Adrenal gland (tissue), 12 donors: ENCODE results near the gene TLN1. TPM values are rescaled to one million over a fixed set of nuclear protein-coding genes. Genes with fewer than 3 reads are reported as not detected.

ENCODE experiments used
- DNase-seq, 7 donors: peaks; one replicate each; pipeline ENCODE4 v3.0.0-alpha.2; 2019 to 2020
- H3K27ac ChIP-seq, 5 donors: fragments of 200-600 bp; sonication (generic) in 4 of 5; 1 replicate in 3 of 5; 2 replicates in 2 of 5; pipeline versions ENCODE4 v1.5.1 to v1.8.0; 2016 to 2020; ENCODE audit warnings: mild to moderate bottlenecking in 1 of 5
- H3K27me3 ChIP-seq: fragments of 200-600 bp; 2 replicates; pipeline ENCODE4 v1.8.0; 2021
- H3K36me3 ChIP-seq, 2 donors: fragments of 200-600 bp; replicated peaks in 1 of 2; 1 replicate in 1 of 2; 2 replicates in 1 of 2; pipeline versions ENCODE4 v1.5.1 to v1.8.0; 2018 to 2022
- H3K4me1 ChIP-seq, 2 donors: fragments of 200-600 bp; replicated peaks in 1 of 2; 1 replicate in 1 of 2; 2 replicates in 1 of 2; pipeline versions ENCODE4 v1.5.1 to v1.8.0; 2018 to 2021
- H3K4me3 ChIP-seq, 4 donors: fragments of 200-600 bp; sonication (generic) in 3 of 4; one replicate each; pipeline ENCODE4 v1.5.1; 2016 to 2018
- H3K9me3 ChIP-seq, 3 donors: fragments of 200-600 bp; sonication (generic) in 1 of 3; replicated peaks in 1 of 3; 1 replicate in 2 of 3; 2 replicates in 1 of 3; pipeline versions ENCODE4 v1.5.1 to v1.8.0; 2016 to 2021
- CTCF ChIP-seq, 6 experiments: fragments of 450-650 bp in 4 of 6; fragments of 200-600 bp in 2 of 6; sonication (generic) in 1 of 6; IDR thresholded peaks; 1 replicate in 5 of 6; 2 replicates in 1 of 6; pipeline versions ENCODE4 v1.5.1 to v1.8.0; 2016 to 2021; ENCODE audit warnings: antibody characterized with exemption in 6 of 6, mild to moderate bottlenecking in 2 of 6, moderate library complexity in 1 of 6
- POLR2A ChIP-seq, 2 donors: fragments of 450-650 bp; IDR thresholded peaks; one replicate each; pipeline ENCODE4 v1.6.1; 2017; ENCODE audit warnings: antibody characterized with exemption in 2 of 2, mild to moderate bottlenecking in 2 of 2, moderate library complexity in 1 of 2
- WGBS, 4 donors: extraction: QIAGEN DNeasy Blood & Tissue Kit in 2 of 4; methylation state at CpG; one replicate each; pipeline versions ENCODE4 v1.1.5 to v1.1.7; 2013 to 2017; 5-methylcytosine and 5-hydroxymethylcytosine counted together
- intact Hi-C, 2 donors: fragments of 100-400 bp; cut with DNase I; formaldehyde crosslinking; loops; one replicate each; pipeline versions ENCODE4 v1.14.1 to v1.15.0; 2022 to 2023
- polyA plus RNA-seq, 3 donors: library from polyadenylated mRNA; stranded (reverse); fragments of 200-250 nt in 2 of 3; fragments of 350-450 nt in 1 of 3; fragmentation: Illumina TruSeq in 1 of 3; extraction: RNeasy Lipid Tissue Mini Kit (QIAGEN cat#74804) in 1 of 3; gene quantifications; one replicate each; pipeline ENCODE4 v1.2.3, GENCODE V29; 2013 to 2014
- total RNA-seq, 9 donors: library from RNA; depleted of rRNA in 4 of 9; stranded (reverse); fragments of >200 nt in 4 of 9; fragments of 120-200 nt in 1 of 9; fragmentation: NEBNext Ultra II Directional in 1 of 9; extraction: Animal tissue kit (Norgen Biotek cat#: 25700) in 1 of 9; gene quantifications; one replicate each; pipeline versions ENCODE4 v1.1.0 to v1.2.4, GENCODE V29; 2013 to 2023
- donor health status: healthy with polysubstance abuse.
- donor health status: Bipolar disorder and iron deficiency.
- donor health status: DM: yes; HTN: yes; CAD: no.
- donor health status: DM: no; HTN: no; CAD: no.
- donor health status: DM: no; HTN: no; CAD: no.
- donor health status: DM: yes; HTN: yes; CAD: no.

TLN1 gene
- total and polyA plus RNA-seq, 12 donors, result 157 to 565 (median 296) TPM

DNA sequence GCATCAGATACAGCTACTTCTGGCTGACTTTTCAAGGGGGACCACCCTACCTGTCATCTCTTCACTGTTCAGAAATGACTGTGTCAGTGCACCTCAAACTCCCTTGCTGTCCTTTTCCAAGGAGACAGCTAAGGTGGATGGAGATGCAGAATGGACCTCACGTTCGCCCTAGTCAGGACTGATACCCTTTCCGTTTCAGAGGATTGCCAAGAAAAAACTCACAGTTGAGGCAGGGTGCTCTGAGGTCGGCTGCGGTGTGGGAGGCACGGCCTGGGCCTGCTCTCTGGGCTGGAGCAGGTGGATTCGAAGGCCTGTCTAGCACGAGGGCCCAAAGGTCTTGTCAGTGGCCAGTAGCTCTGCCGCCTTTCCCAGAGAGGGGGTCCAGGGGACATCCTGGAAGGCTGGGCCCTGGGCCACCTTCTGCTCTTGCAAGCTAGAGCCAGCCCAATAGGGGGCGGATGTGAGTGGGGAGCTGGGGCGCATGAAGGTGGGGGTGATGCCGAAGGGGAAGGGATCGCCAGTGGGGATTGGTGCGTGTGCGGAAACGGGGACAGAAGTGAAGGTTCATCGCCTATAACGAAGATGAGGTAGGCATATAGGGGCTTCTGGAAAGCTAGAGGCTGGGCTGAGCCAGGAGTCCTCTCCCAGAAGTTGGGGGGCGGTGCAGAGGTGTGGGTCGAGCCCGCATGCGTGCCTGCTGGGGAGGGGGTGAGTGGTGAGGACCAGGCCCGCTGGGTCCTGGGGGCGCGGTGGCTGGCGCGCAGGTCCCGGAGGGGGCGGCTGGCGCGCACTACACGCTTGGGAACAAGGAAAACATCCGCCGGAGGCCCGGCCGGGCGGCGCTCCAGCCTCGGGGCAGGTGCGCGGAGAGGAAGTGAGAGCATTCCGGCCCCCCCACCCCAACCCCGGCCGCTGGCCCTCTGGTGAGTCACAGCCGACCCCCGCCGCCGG lies 24.6 kb upstream of the TLN1 start:
- peaks cover 12 to 28% of the 10 kb centered on the region in 2 donors for H3K4me1 ChIP-seq
- H3K9me3 ChIP-seq, result no peaks in the 10 kb centered on the region
- 9 to 36% (median 18%) methylated on average over 14 to 48 of the region's 48 CpGs for WGBS, 4 donors
- intact Hi-C loops, result no loop called here
- DNase-seq, result peak; percentile 62 to 84 (median 75)
- peak overlapping the region in 3 of 4 donors; percentile 12 to 67 (median 58) for H3K4me3 ChIP-seq
- TF ChIP-seq CTCF (IDR thresholded peaks at IDR 0.05) (peak; percentile 35 to 70 (median 56)), POLR2A (IDR thresholded peaks at IDR 0.05) (peak in 1 of 2 donors; percentile 26)
- peak overlapping the region in 4 of 5 donors; percentile 74 to 91 (median 84) for H3K27ac ChIP-seq
- no peaks in the 10 kb centered on the region for H3K27me3 ChIP-seq
- peaks cover 0 to 30% of the 10 kb centered on the region in 2 donors for H3K36me3 ChIP-seq

DNA sequence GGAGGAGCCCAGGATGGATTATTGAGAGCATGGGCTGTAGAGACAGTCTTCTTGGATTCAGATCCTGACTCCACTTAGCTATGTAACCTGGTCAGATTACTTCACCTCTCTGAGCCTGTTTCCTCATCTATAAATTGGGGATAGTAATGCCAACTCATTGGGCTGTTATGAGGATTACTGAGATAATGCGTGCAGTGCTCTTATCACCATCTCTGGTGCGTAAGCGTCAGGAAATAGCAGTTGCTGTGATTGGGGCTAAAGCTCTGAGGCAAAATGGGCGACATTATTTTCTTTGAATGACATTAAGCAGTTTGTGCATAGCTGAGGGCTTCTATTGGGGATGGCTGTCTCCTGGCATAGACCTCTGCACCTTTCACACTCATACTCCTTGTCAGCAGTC lies 23.1 kb upstream of the TLN1 start:
- intact Hi-C loops, result no loop called here
- Histone ChIP-seq H3K4me1 (peaks cover 13 to 32% of the 10 kb centered on the region in 2 donors), H3K27me3 (no peaks in the 10 kb centered on the region), H3K9me3 (no peaks in the 10 kb centered on the region), H3K36me3 (peaks cover 0 to 40% of the 10 kb centered on the region in 2 donors), H3K4me3 (no peak overlapping the region), H3K27ac (no peak overlapping the region)
- no peak for TF ChIP-seq POLR2A (IDR thresholded peaks at IDR 0.05)
- no peak for TF ChIP-seq CTCF (IDR thresholded peaks at IDR 0.05)
- DNase-seq, result peak in 1 of 7 donors; percentile 0
- 94 to 100% (median 96%) methylated on average over 4 of the region's 4 CpGs for WGBS, 4 donors

- H3K4me1 ChIP-seq, result peaks cover 19 to 37% of the 10 kb centered on the region in 2 donors
- H3K9me3 ChIP-seq, result no peaks in the 10 kb centered on the region
- no peaks in the 10 kb centered on the region for H3K27me3 ChIP-seq
- peaks cover 0 to 40% of the 10 kb centered on the region in 2 donors for H3K36me3 ChIP-seq
- H3K4me3 ChIP-seq, result no peak within 1 kb of the TSS
- WGBS, 4 donors, result 27 to 53% (median 49%) methylated on average over 2 to 3 of the region's 3 CpGs
- no peak for DNase-seq
- TF ChIP-seq CTCF (IDR thresholded peaks at IDR 0.05) (no peak), POLR2A (IDR thresholded peaks at IDR 0.05) (no peak)
- intact Hi-C loops, result no loop called here
- H3K27ac ChIP-seq, result no peak within 1 kb of the TSS
Measured at GRCh38 chr9:35754264-35754663, 22.3 kb upstream of the TLN1 start, which contains the start of gene MSMP. Gene MSMP, minus strand, starts transcription at chr9:35754276. Its CDS starts 147 bp downstream, at chr9:35754129.

DNA sequence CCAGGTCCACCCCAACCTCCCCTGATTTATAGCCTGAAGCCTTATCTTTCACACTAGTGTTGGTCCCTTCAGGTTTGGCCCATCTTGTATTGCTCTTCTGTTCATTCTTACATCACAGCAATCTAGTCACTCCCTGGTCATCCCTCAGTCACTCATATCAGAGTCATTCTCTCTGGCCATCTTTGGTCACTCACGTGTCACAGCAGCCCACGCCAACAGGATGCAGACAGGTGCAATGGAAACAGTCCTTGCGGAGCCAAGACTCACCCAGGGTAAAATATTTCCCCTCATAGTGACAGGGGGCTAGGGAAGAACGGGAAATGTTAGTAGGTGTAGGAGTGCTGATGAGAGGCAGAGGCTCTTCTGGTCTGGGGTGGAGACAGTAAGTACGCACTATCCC lies 21.5 kb upstream of the TLN1 start:
- Histone ChIP-seq H3K4me1 (peaks cover 19 to 32% of the 10 kb centered on the region in 2 donors), H3K9me3 (no peaks in the 10 kb centered on the region), H3K27ac (no peak overlapping the region), H3K4me3 (no peak overlapping the region), H3K27me3 (no peaks in the 10 kb centered on the region), H3K36me3 (peaks cover 0 to 40% of the 10 kb centered on the region in 2 donors)
- intact Hi-C loops, result no loop called here
- 90 to 94% (median 90%) methylated on average over 5 of the region's 5 CpGs for WGBS, 4 donors
- DNase-seq, result no peak
- TF ChIP-seq POLR2A (IDR thresholded peaks at IDR 0.05) (no peak), CTCF (IDR thresholded peaks at IDR 0.05) (no peak)
